ENCODE data around the gene GLIPR2. TPM values are rescaled to one million over a fixed set of nuclear protein-coding genes. Genes with fewer than 3 reads are reported as not detected.

The GLIPR2 gene
- polyA plus RNA-seq, 1 donor from 2014 or later: 8.0 TPM

- H3K9me2 ChIP-seq (ENCODE audit: insufficient read depth, low read length): no peaks in the 10 kb centered on the region
- H3K27ac ChIP-seq (ENCODE audit: low read length): peak within 1 kb of the TSS; percentile 82
- H3K27me3 ChIP-seq (ENCODE audit: insufficient read depth, low read depth, low read length): no peaks in the 10 kb centered on the region
- H3K4me2 ChIP-seq (ENCODE audit: low read length): peak within 1 kb of the TSS; percentile 96
- H3K4me3 ChIP-seq (ENCODE audit: low read length): peak within 1 kb of the TSS; percentile 80
- no peaks in the 10 kb centered on the region for H4K20me1 ChIP-seq (ENCODE audit: insufficient read depth)
- H3K36me3 ChIP-seq (ENCODE audit: insufficient read depth, low read length): no peaks in the 10 kb centered on the region
- H3F3A ChIP-seq (ENCODE audit: insufficient read depth, low read length, poor library complexity, severe bottlenecking): no peaks in the 10 kb centered on the region
- peaks cover 38% of the 10 kb centered on the region for H3K79me2 ChIP-seq (replicated peaks; ENCODE audit: insufficient read depth, low read length)
- peak within 1 kb of the TSS; percentile 78 for H2AFZ ChIP-seq (ENCODE audit: low read depth, low read length)
- no peaks in the 10 kb centered on the region for H3K9me3 ChIP-seq (ENCODE audit: low read length)
- H3K9ac ChIP-seq (ENCODE audit: low read length): peak within 1 kb of the TSS; percentile 79
- TF ChIP-seq RAD21 (conservative IDR thresholded peaks at IDR 0.05) (no peak), EZH2 (IDR thresholded peaks at IDR 0.05; ENCODE audit: borderline replicate concordance, insufficient read depth, low read length, poor library complexity, severe bottlenecking) (no peak), EP300 (conservative IDR thresholded peaks at IDR 0.05; ENCODE audit: poor library complexity, severe bottlenecking) (peak; percentile 31), SMC3 (conservative IDR thresholded peaks at IDR 0.05; ENCODE audit: poor library complexity) (peak; percentile 72), MXI1 (conservative IDR thresholded peaks at IDR 0.05; ENCODE audit: poor library complexity, severe bottlenecking) (peak; percentile 89), TAF1 (IDR thresholded peaks at IDR 0.05; ENCODE audit: low read depth) (peak; percentile 88), POLR2AphosphoS5 (IDR thresholded peaks at IDR 0.05) (peak; percentile 95)
- TF ChIP-seq, protein P1, sequence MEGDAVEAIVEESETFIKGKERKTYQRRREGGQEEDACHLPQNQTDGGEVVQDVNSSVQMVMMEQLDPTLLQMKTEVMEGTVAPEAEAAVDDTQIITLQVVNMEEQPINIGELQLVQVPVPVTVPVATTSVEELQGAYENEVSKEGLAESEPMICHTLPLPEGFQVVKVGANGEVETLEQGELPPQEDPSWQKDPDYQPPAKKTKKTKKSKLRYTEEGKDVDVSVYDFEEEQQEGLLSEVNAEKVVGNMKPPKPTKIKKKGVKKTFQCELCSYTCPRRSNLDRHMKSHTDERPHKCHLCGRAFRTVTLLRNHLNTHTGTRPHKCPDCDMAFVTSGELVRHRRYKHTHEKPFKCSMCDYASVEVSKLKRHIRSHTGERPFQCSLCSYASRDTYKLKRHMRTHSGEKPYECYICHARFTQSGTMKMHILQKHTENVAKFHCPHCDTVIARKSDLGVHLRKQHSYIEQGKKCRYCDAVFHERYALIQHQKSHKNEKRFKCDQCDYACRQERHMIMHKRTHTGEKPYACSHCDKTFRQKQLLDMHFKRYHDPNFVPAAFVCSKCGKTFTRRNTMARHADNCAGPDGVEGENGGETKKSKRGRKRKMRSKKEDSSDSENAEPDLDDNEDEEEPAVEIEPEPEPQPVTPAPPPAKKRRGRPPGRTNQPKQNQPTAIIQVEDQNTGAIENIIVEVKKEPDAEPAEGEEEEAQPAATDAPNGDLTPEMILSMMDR (IDR thresholded peaks at IDR 0.05; ENCODE audit: poor library complexity, severe bottlenecking): peak; percentile 85
- TF ChIP-seq, protein P2, sequence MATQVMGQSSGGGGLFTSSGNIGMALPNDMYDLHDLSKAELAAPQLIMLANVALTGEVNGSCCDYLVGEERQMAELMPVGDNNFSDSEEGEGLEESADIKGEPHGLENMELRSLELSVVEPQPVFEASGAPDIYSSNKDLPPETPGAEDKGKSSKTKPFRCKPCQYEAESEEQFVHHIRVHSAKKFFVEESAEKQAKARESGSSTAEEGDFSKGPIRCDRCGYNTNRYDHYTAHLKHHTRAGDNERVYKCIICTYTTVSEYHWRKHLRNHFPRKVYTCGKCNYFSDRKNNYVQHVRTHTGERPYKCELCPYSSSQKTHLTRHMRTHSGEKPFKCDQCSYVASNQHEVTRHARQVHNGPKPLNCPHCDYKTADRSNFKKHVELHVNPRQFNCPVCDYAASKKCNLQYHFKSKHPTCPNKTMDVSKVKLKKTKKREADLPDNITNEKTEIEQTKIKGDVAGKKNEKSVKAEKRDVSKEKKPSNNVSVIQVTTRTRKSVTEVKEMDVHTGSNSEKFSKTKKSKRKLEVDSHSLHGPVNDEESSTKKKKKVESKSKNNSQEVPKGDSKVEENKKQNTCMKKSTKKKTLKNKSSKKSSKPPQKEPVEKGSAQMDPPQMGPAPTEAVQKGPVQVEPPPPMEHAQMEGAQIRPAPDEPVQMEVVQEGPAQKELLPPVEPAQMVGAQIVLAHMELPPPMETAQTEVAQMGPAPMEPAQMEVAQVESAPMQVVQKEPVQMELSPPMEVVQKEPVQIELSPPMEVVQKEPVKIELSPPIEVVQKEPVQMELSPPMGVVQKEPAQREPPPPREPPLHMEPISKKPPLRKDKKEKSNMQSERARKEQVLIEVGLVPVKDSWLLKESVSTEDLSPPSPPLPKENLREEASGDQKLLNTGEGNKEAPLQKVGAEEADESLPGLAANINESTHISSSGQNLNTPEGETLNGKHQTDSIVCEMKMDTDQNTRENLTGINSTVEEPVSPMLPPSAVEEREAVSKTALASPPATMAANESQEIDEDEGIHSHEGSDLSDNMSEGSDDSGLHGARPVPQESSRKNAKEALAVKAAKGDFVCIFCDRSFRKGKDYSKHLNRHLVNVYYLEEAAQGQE (IDR thresholded peaks at IDR 0.05; ENCODE audit: borderline replicate concordance): peak; percentile 71
These were observed 54.1 kb downstream of the GLIPR2 start, which contains the start of gene CLTA for GRCh38 chr9:36190388-36191289. TSS of gene CLTA (plus strand) at chr9:36190921. CDS start at chr9:36191057, 136 bp downstream.

GRCh38 chr9:36191290-36191645, 54.7 kb downstream of the GLIPR2 start:
- peak overlapping the region; percentile 82 for H3K27ac ChIP-seq (ENCODE audit: low read length)
- H3K79me2 ChIP-seq (replicated peaks; ENCODE audit: insufficient read depth, low read length): peaks cover 38% of the 10 kb centered on the region
- no peaks in the 10 kb centered on the region for H3K9me3 ChIP-seq (ENCODE audit: low read length)
- peak overlapping the region; percentile 96 for H3K4me2 ChIP-seq (ENCODE audit: low read length)
- peak overlapping the region; percentile 71 for H2AFZ ChIP-seq (ENCODE audit: low read depth, low read length)
- H3K9me2 ChIP-seq (ENCODE audit: insufficient read depth, low read length): no peaks in the 10 kb centered on the region
- H3F3A ChIP-seq (ENCODE audit: insufficient read depth, low read length, poor library complexity, severe bottlenecking): no peaks in the 10 kb centered on the region
- H3K9ac ChIP-seq (ENCODE audit: low read length): peak overlapping the region; percentile 79
- H4K20me1 ChIP-seq (ENCODE audit: insufficient read depth): no peaks in the 10 kb centered on the region
- peak overlapping the region; percentile 80 for H3K4me3 ChIP-seq (ENCODE audit: low read length)
- H3K36me3 ChIP-seq (ENCODE audit: insufficient read depth, low read length): no peaks in the 10 kb centered on the region
- no peak for TF ChIP-seq MXI1 (conservative IDR thresholded peaks at IDR 0.05; ENCODE audit: poor library complexity, severe bottlenecking)
- TF ChIP-seq POLR2AphosphoS5 (IDR thresholded peaks at IDR 0.05): no peak
- no peak for TF ChIP-seq SMC3 (conservative IDR thresholded peaks at IDR 0.05; ENCODE audit: poor library complexity)
- TF ChIP-seq EP300 (conservative IDR thresholded peaks at IDR 0.05; ENCODE audit: poor library complexity, severe bottlenecking): no peak
- no peak for TF ChIP-seq RAD21 (conservative IDR thresholded peaks at IDR 0.05)
- TF ChIP-seq, protein P1 (IDR thresholded peaks at IDR 0.05; ENCODE audit: poor library complexity, severe bottlenecking): no peak
- no peak for TF ChIP-seq TAF1 (IDR thresholded peaks at IDR 0.05; ENCODE audit: low read depth)
- no peaks in the 10 kb centered on the region for H3K27me3 ChIP-seq (ENCODE audit: insufficient read depth, low read depth, low read length)

All from neural cell (in vitro differentiated cells).